A549 (cell line): Measurements from ENCODE around the gene DACH1.

Experiments used
- CTCF ChIP-seq: fragments of >200 bp; sonication (Bioruptor Twin); formaldehyde crosslinking; IDR thresholded peaks from 3 replicates; pipeline ENCODE4 v1.5.1; 2016
- HEYL ChIP-seq: fragments of 250-450 bp; sonication (Bioruptor Pico); IDR thresholded peaks from 2 replicates; pipeline ENCODE4 v1.8.0; 2021; ENCODE audit warnings: mild to moderate bottlenecking, moderate library complexity
- HOXB13 ChIP-seq: fragments of 250-450 bp; sonication (Bioruptor Pico); IDR thresholded peaks from 2 replicates; pipeline ENCODE4 v1.5.0; 2020; ENCODE audit warnings: low read depth, mild to moderate bottlenecking, moderate library complexity
- JUNB ChIP-seq: fragments of >200 bp; sonication (Bioruptor Twin); formaldehyde crosslinking; IDR thresholded peaks from 2 replicates; pipeline ENCODE4 v1.6.1; 2016
- POLR2A ChIP-seq: IDR thresholded peaks from 2 replicates; pipeline ENCODE4 v1.6.1; 2012; ENCODE audit warnings: mild to moderate bottlenecking, low read length
- RAD21 ChIP-seq, 2 experiments: fragments of >200 bp in 1 of 2; sonication (Bioruptor Twin) in 1 of 2; formaldehyde crosslinking in 1 of 2; IDR thresholded peaks in 1 of 2; conservative IDR thresholded peaks in 1 of 2; 2 replicates in 1 of 2; 3 replicates in 1 of 2; pipeline ENCODE4 v1.6.1; 2012 to 2018; ENCODE audit warnings: inconsistent platforms in 1 of 2
- SREBF2 ChIP-seq: fragments of 450-650 bp; IDR thresholded peaks from 2 replicates; pipeline ENCODE4 v1.6.1; 2014; ENCODE audit warnings: mild to moderate bottlenecking, moderate library complexity

- TF ChIP-seq SREBF2 = no peak
- no peak for TF ChIP-seq HOXB13 (CRISPR knock-in tag)
- no peak for TF ChIP-seq RAD21 (conservative IDR thresholded peaks at IDR 0.05 in 1 of 2, IDR thresholded peaks at IDR 0.05 in 1 of 2)
- no peak for TF ChIP-seq HEYL (CRISPR knock-in tag)
- no peak for TF ChIP-seq CTCF
- TF ChIP-seq JUNB = no peak
- TF ChIP-seq POLR2A = no peak
Observed at GRCh38 chr13:71417205-71417604, 449.8 kb downstream of the DACH1 start.
